GM04504 (cell line): ENCODE data around the gene MAP3K14.
A peak's percentile ranks its signal among the peaks of the same experiment; 100 is the strongest.

Experiments used
- DNase-seq: peaks from one replicate; pipeline ENCODE4 v3.0.0-alpha.2; 2012; ENCODE audit warnings: low read depth

MAP3K14 gene

GRCh38 chr17:45338996-45339535 lies 22.2 kb upstream of the MAP3K14 start:
- no peak for DNase-seq

DNA sequence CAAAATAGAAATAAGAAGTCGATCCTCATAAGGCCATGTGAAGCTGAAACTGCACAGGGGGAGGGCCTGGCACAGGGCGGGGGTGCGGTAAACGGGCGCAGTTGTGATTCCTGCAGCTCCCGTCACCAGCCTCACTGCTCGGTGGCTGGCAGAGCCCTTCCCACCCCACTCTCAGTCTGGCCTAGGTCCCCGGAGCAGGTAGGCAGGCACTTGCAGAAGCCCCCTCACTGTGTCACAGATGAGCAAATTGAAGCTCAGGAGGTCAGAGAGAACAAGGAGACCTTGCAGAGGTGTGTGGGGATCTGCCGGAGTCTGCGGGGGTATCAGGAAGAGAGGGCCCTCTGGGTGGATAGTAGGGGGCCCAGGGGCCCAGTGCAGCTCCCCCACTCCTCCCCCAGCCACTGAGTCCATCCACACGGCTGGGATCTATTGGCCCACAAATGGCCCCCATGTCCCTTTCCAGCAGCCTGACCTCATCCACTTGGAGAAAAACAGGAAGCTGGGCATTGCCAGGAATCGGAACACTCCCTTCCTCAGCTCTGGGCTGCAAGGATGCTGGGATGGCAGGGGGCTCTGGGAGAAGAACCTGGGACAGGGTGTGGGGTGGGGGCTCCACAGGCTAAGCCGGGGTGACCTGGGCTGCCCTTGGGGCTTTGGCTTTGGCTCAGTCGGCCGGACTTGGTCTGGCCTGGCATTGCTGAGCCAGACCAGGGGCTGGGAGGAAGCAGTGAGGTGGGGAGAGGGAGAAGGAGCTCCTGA lies 21.4 kb upstream of the MAP3K14 start:
- DNase-seq: no peak

- DNase-seq: no peak
These were observed 19.8 kb upstream of the MAP3K14 start for GRCh38 chr17:45336390-45337182.

GRCh38 chr17:45335721-45336120 lies 18.9 kb upstream of the MAP3K14 start:
- DNase-seq: no peak

GRCh38 chr17:45334701-45335677 lies 18.2 kb upstream of the MAP3K14 start:
- DNase-seq: no peak

- no peak for DNase-seq
These were observed 17.4 kb upstream of the MAP3K14 start for GRCh38 chr17:45334231-45334630.

DNA sequence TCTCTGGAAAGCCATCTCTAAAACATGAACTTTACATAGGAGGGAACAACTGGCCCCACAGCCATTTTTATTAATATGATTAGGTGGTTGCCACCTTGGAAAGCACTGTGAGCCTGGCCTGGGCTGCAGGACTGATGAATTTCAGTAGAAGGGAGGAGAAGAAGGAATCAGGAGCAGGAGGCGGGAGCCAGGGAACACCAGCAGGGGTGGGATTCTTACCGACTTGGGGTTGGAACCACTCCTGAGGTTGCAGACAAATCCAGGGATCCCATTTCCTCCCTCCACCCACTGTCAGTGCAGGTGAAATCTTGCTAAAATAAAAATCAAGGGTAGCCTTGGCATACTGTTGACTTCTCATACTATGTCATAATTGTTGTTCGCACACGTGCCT lies 16.9 kb upstream of the MAP3K14 start:
- DNase-seq: no peak

DNA sequence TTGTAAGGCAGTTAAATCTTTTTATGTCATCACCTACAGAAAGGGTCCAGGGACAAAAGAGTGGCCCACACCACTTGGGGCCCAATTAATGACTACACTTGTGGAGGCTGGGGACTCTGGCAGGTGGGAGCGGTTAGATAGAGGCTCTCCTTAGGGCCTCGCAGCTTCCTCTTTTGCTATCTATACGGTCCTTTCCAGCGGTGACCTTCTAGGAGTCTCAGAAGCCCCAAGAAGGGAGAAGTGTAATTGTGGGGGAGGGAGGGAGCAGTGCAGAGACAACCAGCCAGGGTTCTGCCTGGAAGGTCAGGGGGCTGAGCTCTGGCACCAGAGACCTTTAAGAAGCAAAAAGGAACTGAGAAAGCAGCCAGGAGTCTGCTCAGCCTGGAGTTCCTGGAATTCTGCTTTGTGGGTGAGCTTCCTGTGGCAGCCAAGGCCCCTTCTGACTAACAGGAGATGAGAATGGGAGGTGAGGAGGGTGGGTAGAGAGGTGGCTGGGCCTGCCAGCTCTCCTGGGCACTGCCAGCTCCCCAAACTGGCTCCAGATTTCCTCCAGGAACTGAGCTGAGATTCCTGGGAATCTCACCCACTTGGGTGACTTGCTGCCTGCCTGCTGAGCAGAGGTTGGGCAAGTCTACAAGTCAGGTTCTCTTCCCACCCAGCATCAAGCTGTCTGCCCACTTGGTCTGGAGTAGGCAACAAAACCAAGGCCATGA lies 16.3 kb upstream of the MAP3K14 start:
- no peak for DNase-seq

DNA sequence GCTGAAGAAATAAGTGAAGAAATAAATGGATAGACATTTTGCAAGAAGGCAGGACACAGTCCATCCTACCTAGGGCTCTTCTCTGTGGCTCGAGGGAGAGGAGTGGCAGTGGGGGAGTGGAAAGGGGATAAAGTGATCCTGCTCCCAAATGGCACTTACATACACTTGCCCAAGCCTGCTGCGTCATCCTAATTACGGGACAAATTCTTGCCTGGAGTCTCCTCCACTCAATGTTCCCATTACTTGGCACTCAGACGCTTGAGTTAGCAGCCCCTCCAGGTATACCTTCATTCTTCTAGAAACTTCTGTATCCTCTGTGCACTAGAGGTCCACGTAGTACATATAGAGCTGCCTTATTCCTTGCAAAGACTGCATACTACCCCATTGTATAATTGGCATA lies 15.7 kb upstream of the MAP3K14 start:
- no peak for DNase-seq

- no peak for DNase-seq
These were observed 9.8 kb upstream of the MAP3K14 start for GRCh38 chr17:45326626-45327025.

DNA sequence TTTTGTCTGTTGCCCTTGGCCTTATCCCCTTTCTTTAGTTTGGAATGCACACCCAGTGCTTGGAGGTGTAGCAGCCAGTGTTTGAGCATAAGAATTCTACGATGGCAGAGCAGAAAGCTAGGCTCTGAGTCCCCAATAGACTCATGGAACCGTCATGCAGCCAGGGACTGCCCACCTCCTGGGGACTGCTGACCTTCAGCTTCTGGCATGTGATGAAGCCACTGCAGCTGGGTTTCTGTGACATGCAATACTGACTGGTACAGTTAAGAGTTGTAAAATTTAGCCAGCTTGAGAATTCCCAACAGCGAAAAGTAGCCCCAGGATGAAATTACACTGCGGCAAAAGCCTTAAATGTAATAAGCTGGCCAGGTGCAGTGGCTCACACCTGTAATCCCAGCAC lies 9.0 kb upstream of the MAP3K14 start:
- DNase-seq: no peak

DNA sequence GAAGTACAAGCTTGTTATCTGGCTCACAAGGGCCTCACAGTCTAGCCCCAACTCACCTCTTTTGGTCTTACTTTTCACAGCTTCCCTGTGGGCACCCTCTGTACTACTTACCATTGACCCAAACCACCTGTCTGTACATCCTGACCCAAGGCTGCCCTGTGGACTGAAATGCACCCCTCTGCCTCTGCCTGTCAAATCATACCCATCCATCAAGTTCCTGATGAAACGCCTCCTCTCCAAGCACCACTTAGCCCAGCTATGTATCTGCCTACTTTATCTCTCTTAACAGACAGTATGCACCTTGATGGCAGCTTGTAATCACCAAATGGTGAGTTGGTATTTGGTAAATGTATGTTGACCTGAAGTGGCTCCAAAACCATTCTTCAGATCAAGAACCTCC lies 7.5 kb upstream of the MAP3K14 start:
- DNase-seq: no peak

- DNase-seq: no peak
These were observed 5.3 kb upstream of the MAP3K14 start for GRCh38 chr17:45322168-45322567.

- DNase-seq: peak; percentile 97
These were observed 4.2 kb upstream of the MAP3K14 start for GRCh38 chr17:45320931-45321461.

DNA sequence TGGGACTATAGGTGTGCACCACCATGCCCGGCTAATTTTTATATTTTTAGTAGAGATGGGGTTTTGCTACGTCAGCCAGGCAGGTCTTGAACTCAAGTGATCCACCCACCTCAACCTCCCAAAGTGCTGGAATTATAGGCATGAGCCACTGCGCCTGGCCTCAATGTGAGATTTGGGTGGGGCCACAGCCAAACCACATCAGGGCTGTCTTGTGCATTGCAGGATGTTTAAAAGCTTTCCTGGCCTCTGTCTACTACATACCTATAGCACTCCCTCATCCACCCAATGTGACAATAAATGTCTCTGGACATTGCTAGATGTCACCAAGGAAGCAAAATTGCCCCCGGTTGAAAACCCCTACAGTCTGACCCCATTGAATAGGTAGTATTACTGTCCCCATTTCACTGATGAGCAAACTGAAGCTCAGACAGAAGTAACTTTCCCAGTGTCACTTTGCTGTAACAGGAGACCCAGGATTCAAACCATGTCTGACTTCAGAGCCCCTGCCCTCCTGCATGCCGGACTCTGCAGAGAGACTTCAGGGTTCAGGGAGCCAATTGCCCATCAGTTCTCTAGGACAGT lies 3.6 kb upstream of the MAP3K14 start:
- DNase-seq: peak; percentile 65

DNA sequence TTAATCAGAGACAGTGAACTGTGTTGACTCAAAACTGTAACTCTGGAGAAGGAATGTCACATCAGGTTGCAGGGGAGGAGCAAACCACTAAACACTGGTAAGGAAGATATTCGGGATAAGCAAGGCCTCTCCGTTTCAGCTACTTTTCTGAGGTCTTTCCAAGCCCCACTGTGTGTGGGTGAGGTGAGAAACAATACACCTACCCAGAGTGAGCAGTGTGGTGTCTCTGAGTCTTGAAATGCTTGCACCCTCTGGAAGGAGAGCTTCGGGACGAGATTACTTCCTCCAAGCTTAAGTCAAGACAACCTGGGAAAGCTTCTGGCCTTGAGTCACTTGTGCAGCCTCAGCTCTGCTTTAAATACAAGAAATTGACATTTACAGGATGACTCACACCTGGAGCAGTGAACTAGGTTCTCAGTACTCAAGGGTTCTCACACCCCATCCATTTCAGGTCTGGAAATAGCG lies 2.5 kb upstream of the MAP3K14 start:
- peak; percentile 59 for DNase-seq

GRCh38 chr17:45318561-45319230 lies 1.9 kb upstream of the MAP3K14 start:
- no peak for DNase-seq

DNA sequence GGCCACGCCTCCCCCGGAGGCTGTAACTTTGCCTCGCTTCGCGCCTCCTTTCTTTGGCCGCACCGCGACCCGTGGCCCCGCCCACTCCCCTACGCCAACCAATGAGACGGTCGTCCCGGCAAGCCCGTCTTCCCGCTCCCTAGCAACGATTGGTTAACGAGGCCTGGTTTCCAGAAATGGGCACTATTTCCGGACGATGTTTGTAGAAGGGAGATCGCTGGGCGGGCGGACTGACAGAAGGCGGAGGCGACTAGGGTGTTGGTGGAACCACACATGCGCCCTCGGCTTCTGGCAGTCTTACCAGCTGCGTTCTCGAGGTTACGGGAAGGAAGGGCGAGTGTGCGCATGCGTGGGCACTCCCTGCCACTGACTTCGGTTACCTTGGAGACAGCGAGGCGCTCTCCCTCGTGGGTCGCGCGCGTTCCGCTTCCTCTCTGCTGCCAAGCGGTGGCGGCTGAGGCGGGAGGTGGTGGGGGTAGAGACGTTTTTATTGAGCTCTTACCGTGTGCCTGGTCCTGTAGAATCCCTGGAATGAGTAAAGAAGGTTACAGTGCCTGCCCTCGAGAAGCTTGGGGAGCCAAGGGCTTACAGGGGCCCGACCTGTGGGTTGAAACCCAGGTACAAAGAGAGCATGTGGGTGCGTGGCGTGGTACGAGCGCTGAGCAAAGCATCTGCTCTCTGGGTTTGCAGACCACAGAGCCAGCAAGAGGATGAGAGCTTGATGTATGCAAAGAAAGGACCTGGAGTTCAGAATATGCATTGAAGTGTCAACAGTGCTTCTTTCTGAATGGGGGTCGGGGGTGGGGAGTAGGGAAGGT lies 500 bp upstream of the MAP3K14 start:
- peak; percentile 100 for DNase-seq
